Progenitor cell of endocrine pancreas (in vitro differentiated cells): ENCODE results near the gene AK8. TPM values are rescaled to one million over a fixed set of nuclear protein-coding genes. Genes with fewer than 3 reads are reported as not detected.

Experiments used
- DNase-seq: peaks from one replicate; pipeline ENCODE4 v3.0.0; 2021; ENCODE audit warnings: low spot score; ENCODE audit not compliant: unreplicated experiment
- H3K27ac Mint-ChIP-seq: 2 replicates; pipeline ENCODE4 v1.8.0; 2021; ENCODE audit warnings: mild to moderate bottlenecking, moderate library complexity, mixed read lengths
- H3K27me3 Mint-ChIP-seq: 2 replicates; pipeline ENCODE4 v1.8.0; 2021; ENCODE audit warnings: mixed read lengths
- H3K36me3 Mint-ChIP-seq: 2 replicates; pipeline ENCODE4 v1.8.0; 2022; ENCODE audit warnings: mixed read lengths; ENCODE audit not compliant: insufficient read depth
- H3K4me1 Mint-ChIP-seq: 2 replicates; pipeline ENCODE4 v1.8.0; 2021; ENCODE audit warnings: low read depth, mixed read lengths
- H3K4me3 Mint-ChIP-seq: 2 replicates; pipeline ENCODE4 v1.8.0; 2021; ENCODE audit warnings: low read depth, mild to moderate bottlenecking, moderate library complexity, mixed read lengths
- H3K9me3 Mint-ChIP-seq: 2 replicates; pipeline ENCODE4 v1.8.0; 2021; ENCODE audit warnings: low read depth, mixed read lengths
- total RNA-seq: library from RNA; stranded (reverse); gene quantifications from 2 replicates; pipeline ENCODE4 v1.2.1, GENCODE V29; 2021
- TF ChIP-seq, protein P1 (sequence below): fragments of 200-600 bp; sonication (generic); IDR thresholded peaks from one replicate; pipeline ENCODE4 v1.5.0; 2021; ENCODE audit warnings: antibody characterized with exemption, mild to moderate bottlenecking; ENCODE audit not compliant: unreplicated experiment

The AK8 gene
- total RNA-seq, 1 donor from 2014 or later, result 1.9 TPM

- TF ChIP-seq, protein P1, sequence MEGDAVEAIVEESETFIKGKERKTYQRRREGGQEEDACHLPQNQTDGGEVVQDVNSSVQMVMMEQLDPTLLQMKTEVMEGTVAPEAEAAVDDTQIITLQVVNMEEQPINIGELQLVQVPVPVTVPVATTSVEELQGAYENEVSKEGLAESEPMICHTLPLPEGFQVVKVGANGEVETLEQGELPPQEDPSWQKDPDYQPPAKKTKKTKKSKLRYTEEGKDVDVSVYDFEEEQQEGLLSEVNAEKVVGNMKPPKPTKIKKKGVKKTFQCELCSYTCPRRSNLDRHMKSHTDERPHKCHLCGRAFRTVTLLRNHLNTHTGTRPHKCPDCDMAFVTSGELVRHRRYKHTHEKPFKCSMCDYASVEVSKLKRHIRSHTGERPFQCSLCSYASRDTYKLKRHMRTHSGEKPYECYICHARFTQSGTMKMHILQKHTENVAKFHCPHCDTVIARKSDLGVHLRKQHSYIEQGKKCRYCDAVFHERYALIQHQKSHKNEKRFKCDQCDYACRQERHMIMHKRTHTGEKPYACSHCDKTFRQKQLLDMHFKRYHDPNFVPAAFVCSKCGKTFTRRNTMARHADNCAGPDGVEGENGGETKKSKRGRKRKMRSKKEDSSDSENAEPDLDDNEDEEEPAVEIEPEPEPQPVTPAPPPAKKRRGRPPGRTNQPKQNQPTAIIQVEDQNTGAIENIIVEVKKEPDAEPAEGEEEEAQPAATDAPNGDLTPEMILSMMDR, result no peak
- H3K4me1 Mint-ChIP-seq, result no peaks in the 10 kb centered on the region
- peaks cover 32% of the 10 kb centered on the region for H3K27me3 Mint-ChIP-seq
- no peaks in the 10 kb centered on the region for H3K36me3 Mint-ChIP-seq
- H3K9me3 Mint-ChIP-seq, result no peaks in the 10 kb centered on the region
- no peak overlapping the region for H3K27ac Mint-ChIP-seq
- no peak for DNase-seq
- H3K4me3 Mint-ChIP-seq, result no peak overlapping the region
Measured at GRCh38 chr9:132782037-132782436, 96.0 kb downstream of the AK8 start.

- no peak overlapping the region for H3K27ac Mint-ChIP-seq
- H3K4me1 Mint-ChIP-seq, result no peaks in the 10 kb centered on the region
- DNase-seq, result no peak
- TF ChIP-seq, protein P1, result no peak
- no peaks in the 10 kb centered on the region for H3K36me3 Mint-ChIP-seq
- no peaks in the 10 kb centered on the region for H3K9me3 Mint-ChIP-seq
- H3K4me3 Mint-ChIP-seq, result no peak overlapping the region
- peaks cover 26% of the 10 kb centered on the region for H3K27me3 Mint-ChIP-seq
Measured at GRCh38 chr9:132780230-132781007, 97.7 kb downstream of the AK8 start.

DNA sequence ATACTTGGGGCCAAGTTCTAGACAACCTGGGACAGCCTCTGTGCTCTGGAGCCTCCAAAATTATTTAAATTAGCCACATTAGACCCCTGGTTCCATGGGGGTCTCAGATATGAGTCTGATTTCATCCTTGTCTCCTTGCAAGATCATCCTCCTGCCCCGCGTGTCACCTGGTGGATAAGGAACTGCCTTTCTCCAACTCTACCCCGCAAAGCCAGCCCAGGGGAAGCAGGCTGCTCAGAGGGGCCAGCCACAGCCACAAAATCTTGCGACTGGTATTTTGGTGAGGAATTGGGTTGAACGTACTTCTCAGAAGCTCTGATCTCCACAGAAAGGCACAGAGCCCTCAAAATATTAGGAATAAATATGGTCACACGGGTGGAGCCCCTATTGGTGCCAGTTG is 101.2 kb downstream of the AK8 start:
- Mint-ChIP-seq H3K27ac (no peak overlapping the region), H3K9me3 (peaks cover 2% of the 10 kb centered on the region), H3K4me3 (no peak overlapping the region), H3K4me1 (no peaks in the 10 kb centered on the region), H3K27me3 (peaks cover 15% of the 10 kb centered on the region), H3K36me3 (no peaks in the 10 kb centered on the region)
- TF ChIP-seq, protein P1, result no peak
- no peak for DNase-seq

GRCh38 chr9:132776268-132776667 is 101.8 kb downstream of the AK8 start:
- Mint-ChIP-seq H3K27ac (no peak overlapping the region), H3K4me1 (no peaks in the 10 kb centered on the region), H3K4me3 (no peak overlapping the region), H3K36me3 (no peaks in the 10 kb centered on the region), H3K27me3 (peaks cover 11% of the 10 kb centered on the region), H3K9me3 (peaks cover 4% of the 10 kb centered on the region)
- TF ChIP-seq, protein P1, result no peak
- DNase-seq, result no peak

GRCh38 chr9:132775720-132776119 is 102.4 kb downstream of the AK8 start:
- Mint-ChIP-seq H3K27me3 (peaks cover 10% of the 10 kb centered on the region), H3K4me3 (no peak overlapping the region), H3K9me3 (peaks cover 4% of the 10 kb centered on the region), H3K4me1 (no peaks in the 10 kb centered on the region), H3K27ac (no peak overlapping the region), H3K36me3 (no peaks in the 10 kb centered on the region)
- TF ChIP-seq, protein P1, result no peak
- DNase-seq, result no peak
